Endothelial cell of umbilical vein (primary cell): ENCODE measurements around the gene CMA1.
"Not testable (repeated sequence)": the region's sequence is repeated elsewhere in the genome, so short reads cannot be mapped to it uniquely, and the experiment has no call there.

Experiments
- CTCF ChIP-seq, 2 donors: IDR thresholded peaks; 1 replicate in 1 of 2; 2 replicates in 1 of 2; pipeline ENCODE4 v1.5.1; 2011; ENCODE audit warnings: low read length in 2 of 2, mild to moderate bottlenecking in 2 of 2, moderate library complexity in 2 of 2, control low read depth in 1 of 2, inconsistent platforms in 1 of 2, low read depth in 1 of 2; ENCODE audit not compliant: insufficient read depth in 1 of 2; ENCODE audit errors: extremely low read depth in 1 of 2
- MAX ChIP-seq: IDR thresholded peaks from 2 replicates; pipeline ENCODE4 v1.6.1; 2011; ENCODE audit not compliant: insufficient read depth, insufficient read length

GRCh38 chr14:24491586-24492408 is 16.3 kb downstream of the CMA1 start:
- TF ChIP-seq CTCF (IDR thresholded peaks at IDR 0.05; ENCODE audit: extremely low read depth in 1 of 2, insufficient read depth in 1 of 2, low read depth in 1 of 2, low read length in 2 of 2); MAX: not testable (repeated sequence)
